Stimulated activated effector memory CD8-positive, alpha-beta T cell treated with anti-CD3 and anti-CD28 coated beads, Interleukin-12 subunit alpha, Interleukin-12 subunit beta, amount 100 ng/mL, for 72 hours (primary cell): Measurements from ENCODE around the gene MXI1.
"Not testable (repeated sequence)": the region's sequence is repeated elsewhere in the genome, so short reads cannot be mapped to it uniquely, and the experiment has no call there.

Experiments used
- ATAC-seq: fragments of 150-1000 bp; cut with Tn5 transposase; 2 replicates; pipeline ENCODE4 v1.10.0; 2021
- DNase-seq, 2 donors: peaks; one replicate each; pipeline ENCODE4 v3.0.0; 2021 to 2022; ENCODE audit warnings: low spot score in 2 of 2
- H3K27ac Mint-ChIP-seq: one replicate; pipeline ENCODE4 v1.8.0; 2022; ENCODE audit warnings: mild to moderate bottlenecking, mixed read lengths
- H3K36me3 Mint-ChIP-seq: one replicate; pipeline ENCODE4 v1.8.0; 2022; ENCODE audit warnings: mild to moderate bottlenecking, mixed read lengths
- H3K4me1 Mint-ChIP-seq: one replicate; pipeline ENCODE4 v1.8.0; 2022; ENCODE audit warnings: mixed read lengths
- H3K4me3 Mint-ChIP-seq: one replicate; pipeline ENCODE4 v1.8.0; 2022; ENCODE audit warnings: mild to moderate bottlenecking, mixed read lengths
- H3K9me3 Mint-ChIP-seq: one replicate; pipeline ENCODE4 v1.8.0; 2022; ENCODE audit warnings: mixed read lengths

The MXI1 gene

GRCh38 chr10:110233846-110234245 lies 26.4 kb downstream of the MXI1 start:
- Mint-ChIP-seq H3K4me1 (peaks cover 18% of the 10 kb centered on the region), H3K36me3 (peaks cover 65% of the 10 kb centered on the region), H3K4me3 (no peak overlapping the region), H3K9me3 (no peaks in the 10 kb centered on the region), H3K27ac (no peak overlapping the region)
- no peak for DNase-seq
- no peak for ATAC-seq

GRCh38 chr10:110237894-110238480 lies 30.6 kb downstream of the MXI1 start:
- Mint-ChIP-seq H3K36me3 (peaks cover 47% of the 10 kb centered on the region), H3K4me3 (no peak overlapping the region), H3K27ac (no peak overlapping the region), H3K9me3 (no peaks in the 10 kb centered on the region), H3K4me1 (peaks cover 29% of the 10 kb centered on the region)
- ATAC-seq (no peak), DNase-seq (no peak)

- ATAC-seq, result no peak
- no peak overlapping the region for H3K27ac Mint-ChIP-seq
- H3K4me1 Mint-ChIP-seq, result peaks cover 29% of the 10 kb centered on the region
These were observed 32.5 kb downstream of the MXI1 start for GRCh38 chr10:110239892-110240291.

GRCh38 chr10:110241407-110241806 lies 34.0 kb downstream of the MXI1 start:
- peaks cover 60% of the 10 kb centered on the region for H3K36me3 Mint-ChIP-seq
- H3K4me1 Mint-ChIP-seq, result peaks cover 29% of the 10 kb centered on the region
- no peak for DNase-seq
- no peaks in the 10 kb centered on the region for H3K9me3 Mint-ChIP-seq
- H3K4me3 Mint-ChIP-seq, result peak overlapping the region; percentile 45
- no peak overlapping the region for H3K27ac Mint-ChIP-seq
- ATAC-seq, result peak; percentile 76

More at GRCh38 chr10:110239892-110240291, 32.5 kb downstream of the MXI1 start:
- H3K36me3 Mint-ChIP-seq, result peaks cover 57% of the 10 kb centered on the region
- H3K9me3 Mint-ChIP-seq, result no peaks in the 10 kb centered on the region
- no peak for DNase-seq
- H3K4me3 Mint-ChIP-seq, result no peak overlapping the region

- H3K4me3 Mint-ChIP-seq, result peak overlapping the region; percentile 45
- peaks cover 29% of the 10 kb centered on the region for H3K4me1 Mint-ChIP-seq
- ATAC-seq, result no peak
- no peak overlapping the region for H3K27ac Mint-ChIP-seq
- H3K9me3 Mint-ChIP-seq, result no peaks in the 10 kb centered on the region
- DNase-seq, result no peak
- H3K36me3 Mint-ChIP-seq, result peaks cover 58% of the 10 kb centered on the region
These were observed 34.4 kb downstream of the MXI1 start for GRCh38 chr10:110241841-110242240.

GRCh38 chr10:110242511-110242910 lies 35.1 kb downstream of the MXI1 start:
- Mint-ChIP-seq H3K4me1 (peaks cover 29% of the 10 kb centered on the region), H3K4me3 (no peak overlapping the region)

GRCh38 chr10:110244550-110244949 lies 37.1 kb downstream of the MXI1 start:
- Mint-ChIP-seq H3K4me3 (no peak overlapping the region), H3K27ac (no peak overlapping the region), H3K4me1 (peaks cover 29% of the 10 kb centered on the region), H3K36me3 (peaks cover 42% of the 10 kb centered on the region), H3K9me3 (no peaks in the 10 kb centered on the region)
- ATAC-seq, result no peak
- DNase-seq, result no peak

More at GRCh38 chr10:110242511-110242910, 35.1 kb downstream of the MXI1 start:
- no peak for ATAC-seq
- Mint-ChIP-seq H3K9me3 (no peaks in the 10 kb centered on the region), H3K27ac (no peak overlapping the region), H3K36me3 (peaks cover 51% of the 10 kb centered on the region)
- no peak for DNase-seq

GRCh38 chr10:110247833-110248232 lies 40.4 kb downstream of the MXI1 start:
- not testable (repeated sequence) for DNase-seq, H3K27ac Mint-ChIP-seq, ATAC-seq, H3K4me3 Mint-ChIP-seq, H3K9me3 Mint-ChIP-seq
- Mint-ChIP-seq H3K4me1 (peaks cover 25% of the 10 kb centered on the region), H3K36me3 (peaks cover 43% of the 10 kb centered on the region)

- H3K9me3 Mint-ChIP-seq, H3K27ac Mint-ChIP-seq, H3K4me3 Mint-ChIP-seq, DNase-seq: not testable (repeated sequence)
- peaks cover 47% of the 10 kb centered on the region for H3K36me3 Mint-ChIP-seq
- peaks cover 25% of the 10 kb centered on the region for H3K4me1 Mint-ChIP-seq
- peak; percentile 83 for ATAC-seq
These were observed 42.1 kb downstream of the MXI1 start for GRCh38 chr10:110249489-110249888.

- H3K36me3 Mint-ChIP-seq, result peaks cover 46% of the 10 kb centered on the region
- H3K27ac Mint-ChIP-seq, result peak overlapping the region; percentile 38
- not testable (repeated sequence) for DNase-seq, H3K9me3 Mint-ChIP-seq
- ATAC-seq, result peak; percentile 90
- peak overlapping the region; percentile 16 for H3K4me3 Mint-ChIP-seq
- peaks cover 25% of the 10 kb centered on the region for H3K4me1 Mint-ChIP-seq
These were observed 44.0 kb downstream of the MXI1 start for GRCh38 chr10:110251392-110251791.

- peaks cover 25% of the 10 kb centered on the region for H3K4me1 Mint-ChIP-seq
- H3K27ac Mint-ChIP-seq, result no peak overlapping the region
- H3K36me3 Mint-ChIP-seq, result peaks cover 50% of the 10 kb centered on the region
- no peak overlapping the region for H3K4me3 Mint-ChIP-seq
- ATAC-seq (peak; percentile 40), DNase-seq (no peak)
- peaks cover 3% of the 10 kb centered on the region for H3K9me3 Mint-ChIP-seq
These were observed 44.7 kb downstream of the MXI1 start for GRCh38 chr10:110252151-110252550.

GRCh38 chr10:110254467-110254866 lies 47.1 kb downstream of the MXI1 start:
- Mint-ChIP-seq H3K4me3 (no peak overlapping the region), H3K36me3 (peaks cover 44% of the 10 kb centered on the region), H3K4me1 (peaks cover 20% of the 10 kb centered on the region), H3K27ac (no peak overlapping the region), H3K9me3 (peaks cover 3% of the 10 kb centered on the region)
- DNase-seq (no peak), ATAC-seq (no peak)

GRCh38 chr10:110258542-110258941 lies 51.1 kb downstream of the MXI1 start:
- Mint-ChIP-seq H3K4me3 (no peak overlapping the region), H3K36me3 (peaks cover 34% of the 10 kb centered on the region), H3K4me1 (no peaks in the 10 kb centered on the region), H3K9me3 (peaks cover 3% of the 10 kb centered on the region), H3K27ac (no peak overlapping the region)
- ATAC-seq, result no peak
- DNase-seq, result no peak

GRCh38 chr10:110259317-110259716 lies 51.9 kb downstream of the MXI1 start:
- Mint-ChIP-seq H3K4me1 (no peaks in the 10 kb centered on the region), H3K27ac (no peak overlapping the region), H3K4me3 (no peak overlapping the region), H3K9me3 (peaks cover 3% of the 10 kb centered on the region), H3K36me3 (peaks cover 33% of the 10 kb centered on the region)
- ATAC-seq, result no peak
- no peak for DNase-seq

- Mint-ChIP-seq H3K27ac (no peak overlapping the region), H3K4me3 (no peak overlapping the region), H3K4me1 (no peaks in the 10 kb centered on the region), H3K36me3 (peaks cover 25% of the 10 kb centered on the region), H3K9me3 (no peaks in the 10 kb centered on the region)
- DNase-seq (no peak), ATAC-seq (no peak)
These were observed 53.5 kb downstream of the MXI1 start for GRCh38 chr10:110260746-110261477.

GRCh38 chr10:110263164-110263563 lies 55.8 kb downstream of the MXI1 start:
- no peak for ATAC-seq
- H3K4me3 Mint-ChIP-seq, result no peak overlapping the region
- peaks cover 2% of the 10 kb centered on the region for H3K4me1 Mint-ChIP-seq
- H3K9me3 Mint-ChIP-seq, result no peaks in the 10 kb centered on the region
- H3K27ac Mint-ChIP-seq, result no peak overlapping the region
- DNase-seq, result no peak
- peaks cover 16% of the 10 kb centered on the region for H3K36me3 Mint-ChIP-seq
